ENCODE measurements around the gene DALRD3.

- TF ChIP-seq CTCF (IDR thresholded peaks at IDR 0.05), result no peak
- TF ChIP-seq MAFK (IDR thresholded peaks at IDR 0.05; ENCODE audit: partially characterized antibody), result no peak
- TF ChIP-seq FOSL2 (IDR thresholded peaks at IDR 0.05), result no peak
- TF ChIP-seq FOSL2 (CRISPR knock-in tag; IDR thresholded peaks at IDR 0.05), result no peak
- TF ChIP-seq REST (IDR thresholded peaks at IDR 0.05), result no peak
- no peak for TF ChIP-seq EP300 (IDR thresholded peaks at IDR 0.05)
- no peak for TF ChIP-seq PBX3 (IDR thresholded peaks at IDR 0.05)
- TF ChIP-seq POLR2A (IDR thresholded peaks at IDR 0.05; ENCODE audit: low read length), result no peak
- no peak for TF ChIP-seq RFX5 (IDR thresholded peaks at IDR 0.05)
- TF ChIP-seq KDM1A (IDR thresholded peaks at IDR 0.05; ENCODE audit: low read depth), result no peak
- no peak for TF ChIP-seq USF2 (IDR thresholded peaks at IDR 0.05)
- no peak for TF ChIP-seq RAD21 (conservative IDR thresholded peaks at IDR 0.05 in 1 of 2, IDR thresholded peaks at IDR 0.05 in 1 of 2)
- no peak for TF ChIP-seq SMC3 (IDR thresholded peaks at IDR 0.05)
- TF ChIP-seq MYC (IDR thresholded peaks at IDR 0.05; ENCODE audit: borderline replicate concordance, low read length), result no peak
- TF ChIP-seq ZC3H11A (IDR thresholded peaks at IDR 0.05), result no peak
Observed at GRCh38 chr3:49019941-49020329, 1.6 kb upstream of the DALRD3 start.
